ENCODE data around the gene RANGAP1.

RANGAP1 gene

GRCh38 chr22:41231369-41231768 lies 54.6 kb downstream of the RANGAP1 start:
- no peak for DNase-seq

GRCh38 chr22:41230401-41230785 lies 55.6 kb downstream of the RANGAP1 start:
- DNase-seq: no peak

GRCh38 chr22:41229730-41230400 lies 56.1 kb downstream of the RANGAP1 start:
- DNase-seq: no peak

- DNase-seq: no peak
Observed at GRCh38 chr22:41229215-41229614, 56.8 kb downstream of the RANGAP1 start.

GRCh38 chr22:41226723-41227655 lies 59.0 kb downstream of the RANGAP1 start:
- no peak for DNase-seq

- no peak for DNase-seq
Observed at GRCh38 chr22:41223535-41223934, 62.5 kb downstream of the RANGAP1 start.

- DNase-seq: no peak
Observed at GRCh38 chr22:41222846-41223507, 63.0 kb downstream of the RANGAP1 start.

GRCh38 chr22:41217553-41218157 lies 68.3 kb downstream of the RANGAP1 start:
- no peak for DNase-seq

GRCh38 chr22:41216984-41217383 lies 69.0 kb downstream of the RANGAP1 start:
- DNase-seq: no peak

- DNase-seq: no peak
Observed at GRCh38 chr22:41215926-41216325, 70.1 kb downstream of the RANGAP1 start.

GRCh38 chr22:41215409-41215808 lies 70.6 kb downstream of the RANGAP1 start:
- DNase-seq: no peak

GRCh38 chr22:41206719-41207118 lies 79.3 kb downstream of the RANGAP1 start:
- no peak for DNase-seq

GRCh38 chr22:41204992-41205900 lies 80.7 kb downstream of the RANGAP1 start, which contains the start of gene L3MBTL2:
TSS of gene L3MBTL2 (plus strand) at chr22:41205312. CDS start at chr22:41205363, 51 bp downstream.
- DNase-seq: peak; percentile 78

GRCh38 chr22:41204066-41204465 lies 81.9 kb downstream of the RANGAP1 start:
- DNase-seq: no peak

GRCh38 chr22:41203118-41203517 lies 82.9 kb downstream of the RANGAP1 start:
- no peak for DNase-seq

- DNase-seq: no peak
Observed at GRCh38 chr22:41201141-41201540, 84.8 kb downstream of the RANGAP1 start.

GRCh38 chr22:41198027-41198580 lies 87.9 kb downstream of the RANGAP1 start:
- DNase-seq: no peak

GRCh38 chr22:41197038-41197972 lies 88.7 kb downstream of the RANGAP1 start:
- no peak for DNase-seq

Data from NCI-H2081 treated with DMSO at 0.1 percent for 48 hours (cell line).